Smooth muscle cell (in vitro differentiated cells): ENCODE results near the gene KIF26A. TPM values are rescaled to one million over a fixed set of nuclear protein-coding genes. Genes with fewer than 3 reads are reported as not detected.

ENCODE experiments used
- DNase-seq: peaks from one replicate; lab custom pipeline; 2025; ENCODE audit not compliant: unreplicated experiment; lab: John Stamatoyannopoulos, UW
- H2AFZ ChIP-seq: fragments of 200-600 bp; sonication (generic); 2 replicates; pipeline ENCODE4 v1.6.0; 2016; ENCODE audit warnings: antibody characterized with exemption, low read depth, mild to moderate bottlenecking
- H3F3A ChIP-seq: fragments of 200-600 bp; sonication (generic); 2 replicates; pipeline ENCODE4 v1.6.0; 2017; ENCODE audit warnings: antibody characterized with exemption, low read depth
- H3K27ac ChIP-seq: fragments of 200-600 bp; sonication (generic); 2 replicates; pipeline ENCODE4 v1.5.1; 2016; ENCODE audit warnings: low read depth, mild to moderate bottlenecking
- H3K27me3 ChIP-seq: fragments of 200-600 bp; sonication (generic); 2 replicates; pipeline ENCODE4 v1.6.1; 2016; ENCODE audit warnings: low read depth, mild to moderate bottlenecking
- H3K36me3 ChIP-seq: fragments of 200-600 bp; sonication (generic); 2 replicates; pipeline ENCODE4 v1.5.1; 2016; ENCODE audit warnings: low read depth
- H3K4me1 ChIP-seq: fragments of 200-600 bp; sonication (generic); 2 replicates; pipeline ENCODE4 v1.5.1; 2016; ENCODE audit warnings: low read depth
- H3K4me2 ChIP-seq: fragments of 200-600 bp; sonication (generic); 2 replicates; pipeline ENCODE4 v1.6.0; 2016; ENCODE audit warnings: mild to moderate bottlenecking
- H3K4me3 ChIP-seq: fragments of 200-600 bp; sonication (generic); 2 replicates; pipeline ENCODE4 v1.5.1; 2016; ENCODE audit warnings: mild to moderate bottlenecking
- H3K79me2 ChIP-seq: fragments of 200-600 bp; sonication (generic); 2 replicates; pipeline ENCODE4 v1.6.0; 2016; ENCODE audit warnings: low read depth, mild to moderate bottlenecking
- H3K9ac ChIP-seq: fragments of 200-600 bp; sonication (generic); 2 replicates; pipeline ENCODE4 v1.6.0; 2016; ENCODE audit warnings: low read depth
- H3K9me3 ChIP-seq: fragments of 200-600 bp; sonication (generic); replicated peaks from 2 replicates; pipeline ENCODE4 v1.5.1; 2016; ENCODE audit warnings: low read depth
- H4K20me1 ChIP-seq: fragments of 200-600 bp; sonication (generic); 2 replicates; pipeline ENCODE4 v1.6.0; 2016; ENCODE audit warnings: low read depth
- CTCF ChIP-seq: fragments of 200-600 bp; sonication (generic); IDR thresholded peaks from 2 replicates; pipeline ENCODE4 v1.5.1; 2017; ENCODE audit warnings: borderline replicate concordance, mild to moderate bottlenecking, antibody characterized with exemption; ENCODE audit not compliant: insufficient read depth, poor library complexity, severe bottlenecking
- WGBS: methylation state at CpG from one replicate; pipeline ENCODE4 v1.1.7; 2016; ENCODE audit warnings: low lambda C conversion rate; 5-methylcytosine and 5-hydroxymethylcytosine counted together
- polyA plus RNA-seq: library from polyadenylated mRNA; unstranded; fragments of >200 nt; fragmentation: Nextera tagmentation; extraction: Ambion mirVana; gene quantifications from 2 replicates; pipeline ENCODE4 v1.2.1, GENCODE V29; 2016
- total RNA-seq: library from RNA; depleted of rRNA; stranded (reverse); fragments of >200 nt; gene quantifications from 2 replicates; pipeline ENCODE4 v1.2.3, GENCODE V29; 2014

KIF26A gene
- total and polyA plus RNA-seq, 2 experiments from 2014 or later, result 4.4 to 5.9 TPM

- H4K20me1 ChIP-seq, result no peaks in the 10 kb centered on the region
- no peaks in the 10 kb centered on the region for H3K4me1 ChIP-seq
- no peaks in the 10 kb centered on the region for H3K9me3 ChIP-seq
- 95% methylated on average over 14 of the region's 14 CpGs for WGBS
- DNase-seq, result no peak
- no peak for TF ChIP-seq CTCF
- no peaks in the 10 kb centered on the region for H3K27me3 ChIP-seq
- H3K4me3 ChIP-seq, result no peak overlapping the region
- no peak overlapping the region for H2AFZ ChIP-seq
- H3K27ac ChIP-seq, result no peak overlapping the region
- H3K4me2 ChIP-seq, result no peak overlapping the region
- no peaks in the 10 kb centered on the region for H3K36me3 ChIP-seq
- no peak overlapping the region for H3K9ac ChIP-seq
- no peaks in the 10 kb centered on the region for H3F3A ChIP-seq
- H3K79me2 ChIP-seq, result no peaks in the 10 kb centered on the region
These were observed 42.1 kb upstream of the KIF26A start for GRCh38 chr14:104096318-104096717.

- no peak overlapping the region for H3K4me3 ChIP-seq
- no peak overlapping the region for H3K9ac ChIP-seq
- H3K27me3 ChIP-seq, result no peaks in the 10 kb centered on the region
- WGBS, result 82% methylated on average over 22 of the region's 25 CpGs
- no peak for TF ChIP-seq CTCF
- no peaks in the 10 kb centered on the region for H3F3A ChIP-seq
- H4K20me1 ChIP-seq, result no peaks in the 10 kb centered on the region
- no peaks in the 10 kb centered on the region for H3K9me3 ChIP-seq
- no peak overlapping the region for H3K27ac ChIP-seq
- no peak for DNase-seq
- no peaks in the 10 kb centered on the region for H3K36me3 ChIP-seq
- H2AFZ ChIP-seq, result no peak overlapping the region
- no peaks in the 10 kb centered on the region for H3K79me2 ChIP-seq
- no peak overlapping the region for H3K4me2 ChIP-seq
- H3K4me1 ChIP-seq, result no peaks in the 10 kb centered on the region
These were observed 41.4 kb upstream of the KIF26A start for GRCh38 chr14:104096751-104097700.

GRCh38 chr14:104098272-104099095 lies 39.9 kb upstream of the KIF26A start:
- no peaks in the 10 kb centered on the region for H3F3A ChIP-seq
- 93% methylated on average over 25 of the region's 25 CpGs for WGBS
- no peak overlapping the region for H3K4me3 ChIP-seq
- TF ChIP-seq CTCF, result no peak
- H3K79me2 ChIP-seq, result no peaks in the 10 kb centered on the region
- H3K4me2 ChIP-seq, result no peak overlapping the region
- no peak overlapping the region for H2AFZ ChIP-seq
- no peaks in the 10 kb centered on the region for H4K20me1 ChIP-seq
- no peaks in the 10 kb centered on the region for H3K36me3 ChIP-seq
- H3K9me3 ChIP-seq, result no peaks in the 10 kb centered on the region
- H3K9ac ChIP-seq, result no peak overlapping the region
- no peaks in the 10 kb centered on the region for H3K4me1 ChIP-seq
- no peak for DNase-seq
- no peaks in the 10 kb centered on the region for H3K27me3 ChIP-seq
- H3K27ac ChIP-seq, result no peak overlapping the region
